ENCODE data around the gene CNST.

The CNST gene

DNA sequence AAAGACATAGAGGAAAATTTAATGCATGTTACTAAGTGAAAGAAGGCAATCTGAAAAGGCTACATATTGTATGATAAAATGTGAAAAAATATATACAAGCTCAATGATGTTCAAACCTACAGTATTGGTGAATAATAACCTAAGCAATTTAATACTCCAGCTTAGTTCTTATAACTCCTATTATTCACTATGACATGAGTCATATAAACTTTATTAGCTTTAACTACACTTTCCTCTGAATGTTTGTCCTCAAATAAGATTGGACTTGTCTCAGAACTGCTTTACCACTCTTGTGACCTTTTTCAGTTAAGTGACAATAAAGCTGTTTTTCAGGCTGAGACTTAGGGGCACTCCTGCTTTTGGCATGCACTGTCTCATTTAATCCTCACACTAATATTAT is 50.9 kb downstream of the CNST start:
- no peak for DNase-seq
- no peak overlapping the region for H2BK120ac ChIP-seq (ENCODE audit: low read depth, low read length)
- no peak overlapping the region for H3K9ac ChIP-seq (ENCODE audit: low read length)
- peaks cover 1% of the 10 kb centered on the region for H3K4me1 ChIP-seq (ENCODE audit: control insufficient read depth, insufficient read depth, low read depth, low read length)
- no peak overlapping the region for H4K8ac ChIP-seq (ENCODE audit: low read length)
- no peak overlapping the region for H4K91ac ChIP-seq (ENCODE audit: low read length)
- H3K27me3 ChIP-seq (ENCODE audit: control insufficient read depth in 1 of 2, insufficient read depth in 1 of 2, low read length in 2 of 2) = no peaks in the 10 kb centered on the region
- H3K4me3 ChIP-seq (ENCODE audit: insufficient read depth in 1 of 2, low read depth in 1 of 2, low read length in 2 of 2) = no peak overlapping the region
- no peak overlapping the region for H3K23ac ChIP-seq (ENCODE audit: low read length in 2 of 2)
- H3K18ac ChIP-seq (ENCODE audit: low read depth in 1 of 2, low read length in 2 of 2) = no peak overlapping the region
- H3K36me3 ChIP-seq (ENCODE audit: control insufficient read depth in 1 of 2, insufficient read depth in 2 of 2, low read depth in 1 of 2, low read length in 2 of 2) = peaks cover 0 to 4% of the 10 kb centered on the region in 2 experiments
- H3K4ac ChIP-seq (ENCODE audit: low read depth in 1 of 2, low read length in 2 of 2) = no peak overlapping the region
- no peak overlapping the region for H2BK5ac ChIP-seq (ENCODE audit: low read depth, low read length, poor library complexity, severe bottlenecking)
- no peaks in the 10 kb centered on the region for H3K9me3 ChIP-seq (ENCODE audit: control insufficient read depth, low read length)
- H2AFZ ChIP-seq (ENCODE audit: low read depth, low read length) = no peak overlapping the region
- H3K27ac ChIP-seq (ENCODE audit: low read length, poor library complexity, severe bottlenecking) = no peak overlapping the region
- no peak overlapping the region for H2BK15ac ChIP-seq (ENCODE audit: low read depth, poor library complexity, severe bottlenecking)
- no peak overlapping the region for H3K4me2 ChIP-seq (ENCODE audit: low read length, poor library complexity, severe bottlenecking)
- H3K79me1 ChIP-seq (replicated peaks; ENCODE audit: low read length, poor library complexity, severe bottlenecking) = peaks cover 7% of the 10 kb centered on the region
- no peak overlapping the region for H2BK12ac ChIP-seq (ENCODE audit: low read length in 2 of 2)
- H2AK5ac ChIP-seq (ENCODE audit: low read length, severe bottlenecking) = no peak overlapping the region
- no peak overlapping the region for H3K14ac ChIP-seq (ENCODE audit: low read length in 2 of 2)

DNA sequence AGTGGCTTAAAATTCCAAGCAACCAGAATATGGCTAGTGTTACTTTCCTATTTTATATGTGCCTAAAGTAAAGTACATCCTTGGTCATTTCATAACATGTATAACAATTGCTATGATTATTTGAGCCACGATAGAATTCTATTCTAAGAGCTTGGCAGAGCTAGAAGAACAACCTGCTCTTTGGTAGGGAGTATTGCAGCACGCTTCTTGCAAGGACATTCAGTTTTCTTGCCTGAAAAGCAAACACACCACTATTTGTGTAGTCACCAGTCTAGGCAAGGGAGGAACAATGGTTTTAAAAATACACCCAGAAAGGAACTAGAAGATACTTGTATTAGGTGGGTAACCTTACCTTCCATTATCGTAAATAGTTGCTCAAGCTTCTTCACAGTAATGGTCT is 51.5 kb downstream of the CNST start:
- Histone ChIP-seq H3K23ac (ENCODE audit: low read length in 2 of 2) (no peak overlapping the region), H3K9ac (ENCODE audit: low read length) (no peak overlapping the region), H2AFZ (ENCODE audit: low read depth, low read length) (no peak overlapping the region), H3K36me3 (ENCODE audit: control insufficient read depth in 1 of 2, insufficient read depth in 2 of 2, low read depth in 1 of 2, low read length in 2 of 2) (peaks cover 0 to 4% of the 10 kb centered on the region in 2 experiments), H2BK12ac (ENCODE audit: low read length in 2 of 2) (no peak overlapping the region), H3K4me3 (ENCODE audit: insufficient read depth in 1 of 2, low read depth in 1 of 2, low read length in 2 of 2) (no peak overlapping the region), H2BK120ac (ENCODE audit: low read depth, low read length) (no peak overlapping the region), H3K4ac (ENCODE audit: low read depth in 1 of 2, low read length in 2 of 2) (no peak overlapping the region), H2BK5ac (ENCODE audit: low read depth, low read length, poor library complexity, severe bottlenecking) (no peak overlapping the region), H3K9me3 (ENCODE audit: control insufficient read depth, low read length) (no peaks in the 10 kb centered on the region), H2BK15ac (ENCODE audit: low read depth, poor library complexity, severe bottlenecking) (no peak overlapping the region), H3K14ac (ENCODE audit: low read length in 2 of 2) (no peak overlapping the region), H3K27ac (ENCODE audit: low read length, poor library complexity, severe bottlenecking) (no peak overlapping the region), H3K18ac (ENCODE audit: low read depth in 1 of 2, low read length in 2 of 2) (no peak overlapping the region), H4K8ac (ENCODE audit: low read length) (no peak overlapping the region), H4K91ac (ENCODE audit: low read length) (no peak overlapping the region), H3K27me3 (ENCODE audit: control insufficient read depth in 1 of 2, insufficient read depth in 1 of 2, low read length in 2 of 2) (no peaks in the 10 kb centered on the region), H3K4me1 (ENCODE audit: control insufficient read depth, insufficient read depth, low read depth, low read length) (peaks cover 1% of the 10 kb centered on the region), H3K4me2 (ENCODE audit: low read length, poor library complexity, severe bottlenecking) (no peak overlapping the region), H3K79me1 (replicated peaks; ENCODE audit: low read length, poor library complexity, severe bottlenecking) (peaks cover 9% of the 10 kb centered on the region), H2AK5ac (ENCODE audit: low read length, severe bottlenecking) (no peak overlapping the region)
- WGBS = 100% methylated on average over 1 of the region's 3 CpGs
- no peak for DNase-seq

DNA sequence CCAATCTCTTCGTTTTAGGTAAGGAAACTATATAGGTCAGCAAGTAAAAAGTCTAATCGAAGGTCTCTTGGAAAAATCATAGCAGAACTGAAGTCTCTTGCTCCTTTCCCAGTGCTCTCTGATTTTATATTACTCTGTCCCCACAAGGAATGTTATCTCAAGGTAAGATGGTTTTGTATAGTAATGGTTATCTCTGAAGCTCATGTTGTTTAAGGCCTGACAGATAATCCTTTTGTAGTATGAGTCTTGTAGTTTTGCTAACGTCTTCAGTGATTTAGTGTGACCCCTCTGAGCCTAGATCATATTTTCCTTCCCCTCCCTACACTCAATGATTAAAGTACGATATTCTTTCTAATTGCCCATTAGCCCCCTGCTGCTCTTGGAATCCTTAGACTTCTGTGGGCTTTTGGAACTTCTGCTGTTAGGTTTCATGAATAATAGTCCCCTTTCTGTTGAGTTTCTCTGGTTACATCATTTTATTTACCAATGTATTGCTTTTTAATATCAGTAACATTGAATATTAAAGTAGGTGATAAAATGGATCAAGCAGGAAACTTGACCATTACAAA is 52.1 kb downstream of the CNST start:
- no peak overlapping the region for H3K4me3 ChIP-seq (ENCODE audit: insufficient read depth in 1 of 2, low read depth in 1 of 2, low read length in 2 of 2)
- WGBS = 90% methylated on average over 2 of the region's 4 CpGs

DNA sequence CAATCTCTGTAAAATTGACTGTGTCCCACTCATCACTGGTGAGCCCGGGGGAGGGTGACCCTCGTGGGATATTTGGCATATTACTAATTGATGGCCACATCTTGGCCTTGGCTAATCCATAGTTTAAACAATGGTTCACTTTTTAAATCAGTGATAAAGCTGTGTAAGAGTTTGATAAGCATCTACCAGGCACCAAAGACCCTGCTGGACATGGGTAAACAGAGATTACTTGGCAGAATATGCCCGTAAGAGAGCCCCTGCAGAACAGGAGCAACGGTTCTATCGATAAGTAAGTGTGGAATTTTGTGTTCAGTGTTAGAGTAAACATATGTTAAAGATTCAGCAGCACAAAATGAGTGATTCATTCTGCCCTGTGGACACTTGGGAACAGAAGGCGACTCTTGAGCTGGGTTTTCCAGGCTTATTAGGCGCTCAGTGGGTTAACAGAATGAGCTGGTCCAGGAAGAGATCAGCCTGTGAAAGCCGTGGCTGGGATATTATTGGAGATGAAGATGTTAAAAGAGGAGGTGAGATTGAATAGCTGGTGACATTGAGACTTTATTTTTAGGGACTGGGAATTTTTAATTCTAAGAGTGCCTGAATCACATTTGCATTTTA is 55.9 kb downstream of the CNST start:
- Histone ChIP-seq H2BK12ac (ENCODE audit: low read length in 2 of 2) (no peak overlapping the region), H2BK15ac (ENCODE audit: low read depth, poor library complexity, severe bottlenecking) (no peak overlapping the region), H2AFZ (ENCODE audit: low read depth, low read length) (no peak overlapping the region), H4K91ac (ENCODE audit: low read length) (no peak overlapping the region), H3K9ac (ENCODE audit: low read length) (no peak overlapping the region), H2BK120ac (ENCODE audit: low read depth, low read length) (no peak overlapping the region), H3K23ac (ENCODE audit: low read length in 2 of 2) (no peak overlapping the region), H3K18ac (ENCODE audit: low read depth in 1 of 2, low read length in 2 of 2) (no peak overlapping the region), H3K4me3 (ENCODE audit: insufficient read depth in 1 of 2, low read depth in 1 of 2, low read length in 2 of 2) (no peak overlapping the region), H3K9me3 (ENCODE audit: control insufficient read depth, low read length) (no peaks in the 10 kb centered on the region), H3K79me1 (replicated peaks; ENCODE audit: low read length, poor library complexity, severe bottlenecking) (peaks cover 10% of the 10 kb centered on the region), H3K4me1 (ENCODE audit: control insufficient read depth, insufficient read depth, low read depth, low read length) (no peaks in the 10 kb centered on the region), H3K36me3 (ENCODE audit: control insufficient read depth in 1 of 2, insufficient read depth in 2 of 2, low read depth in 1 of 2, low read length in 2 of 2) (peaks cover 0 to 21% of the 10 kb centered on the region in 2 experiments), H4K8ac (ENCODE audit: low read length) (no peak overlapping the region), H3K27ac (ENCODE audit: low read length, poor library complexity, severe bottlenecking) (no peak overlapping the region), H3K14ac (ENCODE audit: low read length in 2 of 2) (no peak overlapping the region), H3K27me3 (ENCODE audit: control insufficient read depth in 1 of 2, insufficient read depth in 1 of 2, low read length in 2 of 2) (no peaks in the 10 kb centered on the region), H2BK5ac (ENCODE audit: low read depth, low read length, poor library complexity, severe bottlenecking) (no peak overlapping the region), H3K4ac (ENCODE audit: low read depth in 1 of 2, low read length in 2 of 2) (no peak overlapping the region), H3K4me2 (ENCODE audit: low read length, poor library complexity, severe bottlenecking) (no peak overlapping the region), H2AK5ac (ENCODE audit: low read length, severe bottlenecking) (no peak overlapping the region)
- peak; percentile 69 for DNase-seq
- WGBS = 31% methylated on average over 8 of the region's 8 CpGs

More for the DNA sequence above, 52.1 kb downstream of the CNST start:
- Histone ChIP-seq H3K79me1 (replicated peaks; ENCODE audit: low read length, poor library complexity, severe bottlenecking) (peaks cover 9% of the 10 kb centered on the region), H4K8ac (ENCODE audit: low read length) (no peak overlapping the region), H2BK5ac (ENCODE audit: low read depth, low read length, poor library complexity, severe bottlenecking) (no peak overlapping the region), H3K23ac (ENCODE audit: low read length in 2 of 2) (no peak overlapping the region), H3K4me2 (ENCODE audit: low read length, poor library complexity, severe bottlenecking) (no peak overlapping the region), H3K18ac (ENCODE audit: low read depth in 1 of 2, low read length in 2 of 2) (no peak overlapping the region), H3K14ac (ENCODE audit: low read length in 2 of 2) (no peak overlapping the region), H3K4me1 (ENCODE audit: control insufficient read depth, insufficient read depth, low read depth, low read length) (peaks cover 1% of the 10 kb centered on the region), H4K91ac (ENCODE audit: low read length) (no peak overlapping the region), H3K9ac (ENCODE audit: low read length) (no peak overlapping the region), H2BK120ac (ENCODE audit: low read depth, low read length) (no peak overlapping the region), H2BK15ac (ENCODE audit: low read depth, poor library complexity, severe bottlenecking) (no peak overlapping the region), H3K4ac (ENCODE audit: low read depth in 1 of 2, low read length in 2 of 2) (no peak overlapping the region), H3K9me3 (ENCODE audit: control insufficient read depth, low read length) (no peaks in the 10 kb centered on the region), H3K36me3 (ENCODE audit: control insufficient read depth in 1 of 2, insufficient read depth in 2 of 2, low read depth in 1 of 2, low read length in 2 of 2) (peaks cover 0 to 4% of the 10 kb centered on the region in 2 experiments), H2BK12ac (ENCODE audit: low read length in 2 of 2) (no peak overlapping the region), H3K27ac (ENCODE audit: low read length, poor library complexity, severe bottlenecking) (no peak overlapping the region), H3K27me3 (ENCODE audit: control insufficient read depth in 1 of 2, insufficient read depth in 1 of 2, low read length in 2 of 2) (no peaks in the 10 kb centered on the region), H2AFZ (ENCODE audit: low read depth, low read length) (no peak overlapping the region), H2AK5ac (ENCODE audit: low read length, severe bottlenecking) (no peak overlapping the region)
- DNase-seq = no peak
